HepG2 (cell line): ENCODE measurements around the gene RNF5. TPM values are rescaled to one million over a fixed set of nuclear protein-coding genes. Genes with fewer than 3 reads are reported as not detected.
A peak's percentile ranks its signal among the peaks of the same experiment; 100 is the strongest.

Experiments
- ATAC-seq: fragments of 200-7000 bp; cut with Tn5 transposase; 3 replicates; pipeline ENCODE4 v1.9.1; 2020; ENCODE audit warnings: mild to moderate bottlenecking, moderate library complexity
- BruUV-seq: library from RNA; stranded (reverse); fragments of 400-500 nt; replicated peaks from 2 replicates; lab custom pipeline; 2021; lab: Mats Ljungman, UMichigan
- CTCF ChIA-PET: fragments of 300-600 bp; formaldehyde crosslinking; extraction: SDS; loops from one replicate; lab custom pipeline; 2021; ENCODE audit warnings: low total read pairs, inconsistent platforms, low intra/inter-chr PET ratio; lab: Yijun Ruan, JAX
- POLR2A ChIA-PET: fragments of 350-600 bp; sonication (Branson Sonifier 250); formaldehyde crosslinking; loops from one replicate; lab custom pipeline; 2020; ENCODE audit warnings: antibody characterized with exemption, inconsistent platforms; lab: Yijun Ruan, JAX
- DNase-seq: peaks from one replicate; pipeline ENCODE4 v3.0.0-alpha.2; 2015; ENCODE audit warnings: low spot score
- FAIRE-seq: peaks from 3 replicates; lab custom pipeline; 2011; peaks lifted over from hg19 to GRCh38; lab: Jason Lieb, UNC
- H2AFZ ChIP-seq: one replicate; pipeline ENCODE4 v1.6.1; 2011; ENCODE audit warnings: low read length, inconsistent platforms
- H3K27ac ChIP-seq: fragments of 300-600 bp; 3 replicates; pipeline ENCODE4 v1.8.0; 2011; ENCODE audit warnings: mixed run types, mild to moderate bottlenecking, mixed read lengths, low read length, inconsistent platforms; ENCODE audit not compliant: insufficient read depth; ENCODE audit errors: extremely low read length
- H3K27me3 ChIP-seq, 2 experiments: fragments of 200-600 bp in 1 of 2; 2 replicates in 1 of 2; 3 replicates in 1 of 2; pipeline versions ENCODE4 v1.6.0 to v1.8.0; 2011; ENCODE audit warnings: low read length in 2 of 2, mild to moderate bottlenecking in 2 of 2, moderate library complexity in 2 of 2, inconsistent platforms in 1 of 2; ENCODE audit not compliant: insufficient read depth in 2 of 2, control insufficient read depth in 1 of 2
- H3K36me3 ChIP-seq, 2 experiments: fragments of 200-600 bp in 1 of 2; replicated peaks in 1 of 2; 2 replicates in 1 of 2; 3 replicates in 1 of 2; pipeline versions ENCODE4 v1.5.1 to v1.8.0; 2011; ENCODE audit warnings: low read length in 2 of 2, inconsistent platforms in 1 of 2; ENCODE audit not compliant: insufficient read depth in 2 of 2, control insufficient read depth in 1 of 2
- H3K4me1 ChIP-seq: 2 replicates; pipeline ENCODE4 v1.5.1; 2012; ENCODE audit warnings: low read length, inconsistent platforms; ENCODE audit not compliant: insufficient read depth
- H3K4me2 ChIP-seq: 2 replicates; pipeline ENCODE4 v1.6.0; 2011; ENCODE audit warnings: low read depth, low read length, inconsistent platforms
- H3K4me3 ChIP-seq, 3 experiments: fragments of 200-600 bp in 1 of 3; sonication (generic), shearing (Covaris generic) in 1 of 3; replicated peaks in 1 of 3; 2 replicates each; pipeline ENCODE4 v1.5.1; 2011 to 2016; ENCODE audit warnings: low read length in 3 of 3, inconsistent platforms in 2 of 3, low read depth in 2 of 3, mild to moderate bottlenecking in 2 of 3, control low read depth in 1 of 3, mixed read lengths in 1 of 3; ENCODE audit not compliant: insufficient read depth in 1 of 3
- H3K79me2 ChIP-seq: one replicate; pipeline ENCODE4 v1.6.1; 2011; ENCODE audit warnings: low read length, inconsistent platforms; ENCODE audit not compliant: insufficient read depth
- H3K9ac ChIP-seq: 2 replicates; pipeline ENCODE4 v1.6.0; 2011; ENCODE audit warnings: mild to moderate bottlenecking, low read depth, low read length, inconsistent platforms; ENCODE audit not compliant: insufficient read depth
- H3K9me3 ChIP-seq: 2 replicates; pipeline ENCODE4 v1.5.1; 2012; ENCODE audit warnings: mild to moderate bottlenecking, low read length
- H4K20me1 ChIP-seq: 2 replicates; pipeline ENCODE4 v1.6.0; 2011; ENCODE audit warnings: inconsistent platforms, mild to moderate bottlenecking, low read length, moderate library complexity; ENCODE audit not compliant: insufficient read depth
- ELF1 ChIP-seq: sonication (generic); formaldehyde crosslinking; IDR thresholded peaks from 2 replicates; pipeline ENCODE4 v1.4.0; 2020; ENCODE audit warnings: missing genetic modification reagents
- GABPA ChIP-seq, 2 experiments: IDR thresholded peaks; 2 replicates each; pipeline ENCODE4 v1.6.1; 2011 to 2016; ENCODE audit warnings: low read depth in 2 of 2, low read length in 1 of 2, missing biosample characterization in 1 of 2, missing genetic modification characterization in 1 of 2
- HDAC1 ChIP-seq: sonication (generic); formaldehyde crosslinking; IDR thresholded peaks from 2 replicates; pipeline ENCODE4 v1.5.1; 2020; ENCODE audit warnings: mild to moderate bottlenecking, missing genetic modification reagents
- HNF4A ChIP-seq: sonication (generic); formaldehyde crosslinking; IDR thresholded peaks from 2 replicates; pipeline ENCODE4 v1.4.0; 2020; ENCODE audit warnings: missing genetic modification reagents
- MLLT10 ChIP-seq: sonication (generic); formaldehyde crosslinking; IDR thresholded peaks from 2 replicates; pipeline ENCODE4 v1.4.0; 2020; ENCODE audit warnings: missing genetic modification reagents
- NR3C1 ChIP-seq: sonication (generic); formaldehyde crosslinking; IDR thresholded peaks from 2 replicates; pipeline ENCODE4 v1.4.0; 2020; ENCODE audit warnings: missing genetic modification reagents
- POLR2A ChIP-seq, 2 experiments: IDR thresholded peaks; 2 replicates each; pipeline ENCODE4 v1.6.1; 2011; ENCODE audit warnings: low read depth in 2 of 2, low read length in 2 of 2, mild to moderate bottlenecking in 1 of 2, moderate library complexity in 1 of 2; ENCODE audit not compliant: insufficient read depth in 1 of 2
- RAD21 ChIP-seq: fragments of 450-650 bp; formaldehyde crosslinking; IDR thresholded peaks from 2 replicates; pipeline ENCODE4 v1.5.0; 2020; ENCODE audit warnings: mild to moderate bottlenecking
- RBM22 ChIP-seq: fragments of 200-400 bp; formaldehyde crosslinking; optimal IDR thresholded peaks from 2 replicates; pipeline ENCODE3; 2017; ENCODE audit warnings: mild to moderate bottlenecking, low read length, moderate library complexity
- SMAD1 ChIP-seq: sonication (generic); formaldehyde crosslinking; IDR thresholded peaks from 2 replicates; pipeline ENCODE4 v1.4.0; 2020; ENCODE audit warnings: missing genetic modification reagents, low read depth, mild to moderate bottlenecking, borderline replicate concordance
- STAG1 ChIP-seq: sonication (generic); formaldehyde crosslinking; IDR thresholded peaks from 2 replicates; pipeline ENCODE4 v1.4.0; 2020; ENCODE audit warnings: missing genetic modification reagents
- THAP8 ChIP-seq: sonication (generic); formaldehyde crosslinking; IDR thresholded peaks from 2 replicates; pipeline ENCODE4 v1.5.1; 2020; ENCODE audit warnings: missing genetic modification reagents, mild to moderate bottlenecking, borderline replicate concordance
- XRCC5 ChIP-seq: fragments of 200-400 bp; formaldehyde crosslinking; optimal IDR thresholded peaks from 2 replicates; pipeline ENCODE3; 2017; ENCODE audit warnings: mild to moderate bottlenecking, low read length
- ZNF563 ChIP-seq: sonication (generic); formaldehyde crosslinking; IDR thresholded peaks from 2 replicates; pipeline ENCODE4 v1.8.0; 2022; ENCODE audit warnings: mild to moderate bottlenecking, moderate library complexity, missing genetic modification reagents
- ZNF740 ChIP-seq: sonication (generic); formaldehyde crosslinking; IDR thresholded peaks from 2 replicates; pipeline ENCODE4 v1.4.0; 2020; ENCODE audit warnings: missing genetic modification reagents
- WGBS: methylation state at CpG from one replicate; pipeline ENCODE4 v1.1.6; 2017; ENCODE audit warnings: low lambda C conversion rate; 5-methylcytosine and 5-hydroxymethylcytosine counted together
- in situ Hi-C: cut with HindIII; loops from 2 replicates; pipeline ENCODE4 v1.10.0; 2017; ENCODE audit warnings: low pct_unique_long_range_greater_than_20kb; ENCODE audit not compliant: extremely low pct_ligation_motif_present
- intact Hi-C: fragments of 100-400 bp; cut with micrococcal nuclease; formaldehyde crosslinking; loops from one replicate; pipeline ENCODE4 v1.10.0; 2022; ENCODE audit not compliant: unreplicated experiment
- polyA plus RNA-seq, 8 experiments: library from polyadenylated mRNA; depleted of rRNA in 3 of 8; stranded (reverse) in 7 of 8; unstranded in 1 of 8; fragments of >200 nt; fragmentation: Illumina TruSeq in 4 of 8; extraction: Trizol in 4 of 8; gene quantifications; 2 replicates each; pipeline versions ENCODE4 v1.2.1 to v1.2.3, GENCODE V29; 2011 to 2016; ENCODE audit warnings: low read depth in 4 of 8, missing spikeins in 1 of 8, mixed read lengths in 1 of 8; ENCODE audit not compliant: insufficient read depth in 1 of 8
- total RNA-seq, 5 experiments: library from RNA; depleted of rRNA; stranded (reverse); fragments of >200 nt; fragmentation: Illumina TruSeq; extraction: Trizol; gene quantifications; 2 replicates each; pipeline ENCODE4 v1.2.3, GENCODE V29; 2016; ENCODE audit warnings: low read depth in 1 of 5
- TF ChIP-seq, protein P1 (sequence below): sonication (generic); formaldehyde crosslinking; IDR thresholded peaks from 2 replicates; pipeline ENCODE4 v1.5.0; 2020; ENCODE audit warnings: missing genetic modification reagents
- TF ChIP-seq, protein P2 (sequence below), 2 experiments: sonication (generic) in 1 of 2; formaldehyde crosslinking in 1 of 2; IDR thresholded peaks; 2 replicates each; pipeline versions ENCODE4 v1.4.0 to v1.6.1; 2018 to 2020; ENCODE audit warnings: missing genetic modification reagents in 2 of 2, borderline replicate concordance in 1 of 2, low read depth in 1 of 2, mild to moderate bottlenecking in 1 of 2, missing biosample characterization in 1 of 2
- TF ChIP-seq, protein P3 (sequence below): IDR thresholded peaks from 2 replicates; pipeline ENCODE4 v1.6.1; 2018; ENCODE audit warnings: missing genetic modification reagents
- TF ChIP-seq, protein P4 (sequence below): sonication (generic); formaldehyde crosslinking; conservative IDR thresholded peaks from 2 replicates; pipeline ENCODE4 v1.8.0; 2022; ENCODE audit warnings: low read depth, missing genetic modification reagents

RNF5 gene
- total and polyA plus RNA-seq, 2 of the 13 experiments (the other 11 are each of a cell fraction or from before 2014, with no cell fraction given), result 98.0 to 131 TPM

- H4K20me1 ChIP-seq, result no peaks in the 10 kb centered on the region
- in situ Hi-C loops (no loop called here), intact Hi-C loops (no loop called here)
- H3K4me1 ChIP-seq, result peaks cover 20% of the 10 kb centered on the region
- FAIRE-seq (no peak), DNase-seq (no peak), ATAC-seq (no peak)
- ChIA-PET POLR2A (interaction anchor here (0.8 to 2.4 kb wide), 5 partner anchors 9 to 64 kb away, joined by 4 to 18 read pairs (median 4); partner anchors contain the start of genes ATF6B, GPSM3 and PBX2), CTCF (no interaction called here)
- H3K79me2 ChIP-seq, result peaks cover 20% of the 10 kb centered on the region
- H2AFZ ChIP-seq, result no peak overlapping the region
- no peak overlapping the region for H3K27ac ChIP-seq
- no peaks in the 10 kb centered on the region for H3K27me3 ChIP-seq
- 98% methylated on average over 10 of the region's 10 CpGs for WGBS
- no peak overlapping the region for H3K9ac ChIP-seq
- no peaks in the 10 kb centered on the region for H3K9me3 ChIP-seq
- H3K36me3 ChIP-seq, result peaks cover 22 to 41% of the 10 kb centered on the region in 2 experiments
- no peak overlapping the region for H3K4me2 ChIP-seq
- no TSS peak for BruUV-seq
- no peak overlapping the region for H3K4me3 ChIP-seq
- TF ChIP-seq MLLT10 (CRISPR knock-in tag), result no peak
- no peak for TF ChIP-seq THAP8 (CRISPR knock-in tag)
- TF ChIP-seq RAD21 (CRISPR knock-in tag), result no peak
- TF ChIP-seq, protein P1, sequence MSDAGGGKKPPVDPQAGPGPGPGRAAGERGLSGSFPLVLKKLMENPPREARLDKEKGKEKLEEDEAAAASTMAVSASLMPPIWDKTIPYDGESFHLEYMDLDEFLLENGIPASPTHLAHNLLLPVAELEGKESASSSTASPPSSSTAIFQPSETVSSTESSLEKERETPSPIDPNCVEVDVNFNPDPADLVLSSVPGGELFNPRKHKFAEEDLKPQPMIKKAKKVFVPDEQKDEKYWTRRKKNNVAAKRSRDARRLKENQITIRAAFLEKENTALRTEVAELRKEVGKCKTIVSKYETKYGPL (CRISPR knock-in tag), result no peak
- no peak for TF ChIP-seq SMAD1 (CRISPR knock-in tag)
- TF ChIP-seq HDAC1, result no peak
- TF ChIP-seq XRCC5, result no peak
- TF ChIP-seq, protein P2, sequence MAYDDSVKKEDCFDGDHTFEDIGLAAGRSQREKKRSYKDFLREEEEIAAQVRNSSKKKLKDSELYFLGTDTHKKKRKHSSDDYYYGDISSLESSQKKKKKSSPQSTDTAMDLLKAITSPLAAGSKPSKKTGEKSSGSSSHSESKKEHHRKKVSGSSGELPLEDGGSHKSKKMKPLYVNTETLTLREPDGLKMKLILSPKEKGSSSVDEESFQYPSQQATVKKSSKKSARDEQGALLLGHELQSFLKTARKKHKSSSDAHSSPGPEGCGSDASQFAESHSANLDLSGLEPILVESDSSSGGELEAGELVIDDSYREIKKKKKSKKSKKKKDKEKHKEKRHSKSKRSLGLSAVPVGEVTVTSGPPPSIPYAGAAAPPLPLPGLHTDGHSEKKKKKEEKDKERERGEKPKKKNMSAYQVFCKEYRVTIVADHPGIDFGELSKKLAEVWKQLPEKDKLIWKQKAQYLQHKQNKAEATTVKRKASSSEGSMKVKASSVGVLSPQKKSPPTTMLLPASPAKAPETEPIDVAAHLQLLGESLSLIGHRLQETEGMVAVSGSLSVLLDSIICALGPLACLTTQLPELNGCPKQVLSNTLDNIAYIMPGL (CRISPR knock-in tag; IDR thresholded peaks at IDR 0.05; ENCODE audit: borderline replicate concordance in 1 of 2, low read depth in 1 of 2), result no peak
- no peak for TF ChIP-seq GABPA (IDR thresholded peaks at IDR 0.05; ENCODE audit: low read depth, low read length)
- TF ChIP-seq GABPA (CRISPR knock-in tag; IDR thresholded peaks at IDR 0.05; ENCODE audit: low read depth), result no peak
- TF ChIP-seq NR3C1, result no peak
- no peak for TF ChIP-seq ELF1 (CRISPR knock-in tag)
- 0 out of 2 replicates have a peak, but pooled peaks have one; percentile 6 for TF ChIP-seq STAG1
- no peak for TF ChIP-seq ZNF740 (CRISPR knock-in tag)
- TF ChIP-seq, protein P3, sequence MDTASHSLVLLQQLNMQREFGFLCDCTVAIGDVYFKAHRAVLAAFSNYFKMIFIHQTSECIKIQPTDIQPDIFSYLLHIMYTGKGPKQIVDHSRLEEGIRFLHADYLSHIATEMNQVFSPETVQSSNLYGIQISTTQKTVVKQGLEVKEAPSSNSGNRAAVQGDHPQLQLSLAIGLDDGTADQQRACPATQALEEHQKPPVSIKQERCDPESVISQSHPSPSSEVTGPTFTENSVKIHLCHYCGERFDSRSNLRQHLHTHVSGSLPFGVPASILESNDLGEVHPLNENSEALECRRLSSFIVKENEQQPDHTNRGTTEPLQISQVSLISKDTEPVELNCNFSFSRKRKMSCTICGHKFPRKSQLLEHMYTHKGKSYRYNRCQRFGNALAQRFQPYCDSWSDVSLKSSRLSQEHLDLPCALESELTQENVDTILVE (CRISPR knock-in tag), result no peak
- peak in 1 of 2 experiments; percentile 36; a peak in 2 of 4 replicates for TF ChIP-seq POLR2A (IDR thresholded peaks at IDR 0.05; ENCODE audit: insufficient read depth in 1 of 2, low read depth in 2 of 2, low read length in 2 of 2)
- no peak for TF ChIP-seq ZNF563 (CRISPR knock-in tag)
- TF ChIP-seq, protein P4, sequence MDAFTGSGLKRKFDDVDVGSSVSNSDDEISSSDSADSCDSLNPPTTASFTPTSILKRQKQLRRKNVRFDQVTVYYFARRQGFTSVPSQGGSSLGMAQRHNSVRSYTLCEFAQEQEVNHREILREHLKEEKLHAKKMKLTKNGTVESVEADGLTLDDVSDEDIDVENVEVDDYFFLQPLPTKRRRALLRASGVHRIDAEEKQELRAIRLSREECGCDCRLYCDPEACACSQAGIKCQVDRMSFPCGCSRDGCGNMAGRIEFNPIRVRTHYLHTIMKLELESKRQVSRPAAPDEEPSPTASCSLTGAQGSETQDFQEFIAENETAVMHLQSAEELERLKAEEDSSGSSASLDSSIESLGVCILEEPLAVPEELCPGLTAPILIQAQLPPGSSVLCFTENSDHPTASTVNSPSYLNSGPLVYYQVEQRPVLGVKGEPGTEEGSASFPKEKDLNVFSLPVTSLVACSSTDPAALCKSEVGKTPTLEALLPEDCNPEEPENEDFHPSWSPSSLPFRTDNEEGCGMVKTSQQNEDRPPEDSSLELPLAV (CRISPR knock-in tag), result no peak
- TF ChIP-seq HNF4A, result no peak
- no peak for TF ChIP-seq RBM22
These were observed 3.8 kb downstream of the RNF5 start for GRCh38 chr6:32181915-32182529.
